HepG2 (cell line): ENCODE data around the gene ULK4. TPM values are rescaled to one million over a fixed set of nuclear protein-coding genes. Genes with fewer than 3 reads are reported as not detected.

ENCODE experiments used
- BCL6 ChIP-seq: IDR thresholded peaks from 2 replicates; pipeline ENCODE4 v1.6.1; 2016; ENCODE audit warnings: missing genetic modification reagents, missing compliant biosample characterization
- EP300 ChIP-seq, 3 experiments: sonication (generic) in 1 of 3; formaldehyde crosslinking in 1 of 3; IDR thresholded peaks; 2 replicates each; pipeline versions ENCODE4 v1.5.1 to v1.6.1; 2011 to 2020; ENCODE audit warnings: low read depth in 2 of 3, low read length in 2 of 3, borderline replicate concordance in 1 of 3, improper control_type of control experiment in 1 of 3, mild to moderate bottlenecking in 1 of 3, missing genetic modification reagents in 1 of 3, moderate library complexity in 1 of 3
- ERF ChIP-seq: IDR thresholded peaks from 2 replicates; pipeline ENCODE4 v1.6.1; 2018; ENCODE audit warnings: missing biosample characterization, missing genetic modification reagents
- FLYWCH1 ChIP-seq: sonication (generic); formaldehyde crosslinking; IDR thresholded peaks from 2 replicates; pipeline ENCODE4 v1.8.1; 2023; ENCODE audit warnings: mild to moderate bottlenecking, missing genetic modification reagents
- MTF2 ChIP-seq: sonication (generic); formaldehyde crosslinking; IDR thresholded peaks from 2 replicates; pipeline ENCODE4 v1.5.0; 2020; ENCODE audit warnings: missing genetic modification reagents, borderline replicate concordance
- RARA ChIP-seq: IDR thresholded peaks from 2 replicates; pipeline ENCODE4 v1.6.1; 2016; ENCODE audit warnings: missing genetic modification reagents, missing compliant biosample characterization
- RELA ChIP-seq: sonication (generic); formaldehyde crosslinking; IDR thresholded peaks from 2 replicates; pipeline ENCODE4 v1.4.0; 2020; ENCODE audit warnings: missing genetic modification reagents
- SATB2 ChIP-seq: sonication (generic); formaldehyde crosslinking; IDR thresholded peaks from 2 replicates; pipeline ENCODE4 v1.5.0; 2020; ENCODE audit warnings: missing genetic modification reagents
- SMAD9 ChIP-seq: sonication (generic); formaldehyde crosslinking; IDR thresholded peaks from 2 replicates; pipeline ENCODE4 v1.5.1; 2020; ENCODE audit warnings: mild to moderate bottlenecking, missing genetic modification reagents
- TBP ChIP-seq: sonication (generic); formaldehyde crosslinking; IDR thresholded peaks from 2 replicates; pipeline ENCODE4 v1.5.0; 2020; ENCODE audit warnings: missing genetic modification reagents
- TERF1 ChIP-seq: sonication (generic); formaldehyde crosslinking; IDR thresholded peaks from 2 replicates; pipeline ENCODE4 v1.8.0; 2022; ENCODE audit warnings: mild to moderate bottlenecking, missing genetic modification reagents, moderate library complexity
- TFAP4 ChIP-seq: sonication (generic); IDR thresholded peaks from 2 replicates; pipeline ENCODE4 v1.6.1; 2016; ENCODE audit warnings: low read depth, borderline replicate concordance
- THAP11 ChIP-seq: IDR thresholded peaks from 2 replicates; pipeline ENCODE4 v1.6.1; 2016; ENCODE audit warnings: missing biosample characterization, missing genetic modification reagents
- ZFP90 ChIP-seq: sonication (generic); formaldehyde crosslinking; IDR thresholded peaks from 2 replicates; pipeline ENCODE4 v1.8.0; 2022; ENCODE audit warnings: missing genetic modification reagents, mild to moderate bottlenecking, inconsistent platforms, borderline replicate concordance
- ZFY ChIP-seq: sonication (generic); formaldehyde crosslinking; IDR thresholded peaks from 2 replicates; pipeline ENCODE4 v1.4.0; 2020; ENCODE audit warnings: missing genetic modification reagents
- ZFYVE20 ChIP-seq: sonication (generic); formaldehyde crosslinking; IDR thresholded peaks from 2 replicates; pipeline ENCODE4 v1.8.0; 2023; ENCODE audit warnings: low read depth, mild to moderate bottlenecking, moderate library complexity, missing genetic modification reagents, borderline replicate concordance
- ZNF12 ChIP-seq: sonication (generic); formaldehyde crosslinking; IDR thresholded peaks from 2 replicates; pipeline ENCODE4 v1.5.0; 2020; ENCODE audit warnings: missing genetic modification reagents
- ZNF430 ChIP-seq: sonication (generic); formaldehyde crosslinking; IDR thresholded peaks from 2 replicates; pipeline ENCODE4 v1.9.0; 2021; ENCODE audit warnings: mild to moderate bottlenecking, missing genetic modification reagents
- ZNF510 ChIP-seq: sonication (generic); formaldehyde crosslinking; IDR thresholded peaks from 2 replicates; pipeline ENCODE4 v1.4.0; 2020; ENCODE audit warnings: low read depth, mild to moderate bottlenecking, missing genetic modification reagents
- ZNF574 ChIP-seq: sonication (generic); formaldehyde crosslinking; IDR thresholded peaks from 2 replicates; pipeline ENCODE4 v1.4.0; 2020; ENCODE audit warnings: missing genetic modification reagents
- ZNF577 ChIP-seq: sonication (generic); formaldehyde crosslinking; IDR thresholded peaks from 2 replicates; pipeline ENCODE4 v1.4.0; 2020; ENCODE audit warnings: mild to moderate bottlenecking, low read depth, missing genetic modification reagents, borderline replicate concordance
- ZNF776 ChIP-seq: sonication (generic); formaldehyde crosslinking; IDR thresholded peaks from 2 replicates; pipeline ENCODE4 v1.4.0; 2020; ENCODE audit warnings: mild to moderate bottlenecking, missing genetic modification reagents
- polyA plus RNA-seq, 8 experiments: library from polyadenylated mRNA; depleted of rRNA in 3 of 8; stranded (reverse) in 7 of 8; unstranded in 1 of 8; fragments of >200 nt; fragmentation: Illumina TruSeq in 4 of 8; extraction: Trizol in 4 of 8; gene quantifications; 2 replicates each; pipeline versions ENCODE4 v1.2.1 to v1.2.3, GENCODE V29; 2011 to 2016; ENCODE audit warnings: low read depth in 4 of 8, missing spikeins in 1 of 8, mixed read lengths in 1 of 8; ENCODE audit not compliant: insufficient read depth in 1 of 8
- total RNA-seq, 5 experiments: library from RNA; depleted of rRNA; stranded (reverse); fragments of >200 nt; fragmentation: Illumina TruSeq; extraction: Trizol; gene quantifications; 2 replicates each; pipeline ENCODE4 v1.2.3, GENCODE V29; 2016; ENCODE audit warnings: low read depth in 1 of 5
- TF ChIP-seq, protein P1 (sequence below): sonication (generic); formaldehyde crosslinking; IDR thresholded peaks from 2 replicates; pipeline ENCODE4 v1.5.1; 2020; ENCODE audit warnings: missing genetic modification reagents, mild to moderate bottlenecking, borderline replicate concordance
- TF ChIP-seq, protein P2 (sequence below): sonication (generic); formaldehyde crosslinking; IDR thresholded peaks from 2 replicates; pipeline ENCODE4 v1.4.0; 2020; ENCODE audit warnings: missing genetic modification reagents
- TF ChIP-seq, protein P3 (sequence below): sonication (generic); formaldehyde crosslinking; IDR thresholded peaks from 2 replicates; pipeline ENCODE4 v1.4.0; 2020; ENCODE audit warnings: mild to moderate bottlenecking, missing genetic modification reagents

ULK4 gene
- total and polyA plus RNA-seq, 2 of the 13 experiments (the other 11 are each of a cell fraction or from before 2014, with no cell fraction given): 6.7 to 11.8 TPM

- TF ChIP-seq TERF1: no peak
- TF ChIP-seq ZNF776 (CRISPR knock-in tag): no peak
- no peak for TF ChIP-seq SATB2 (CRISPR knock-in tag)
- TF ChIP-seq, protein P1, sequence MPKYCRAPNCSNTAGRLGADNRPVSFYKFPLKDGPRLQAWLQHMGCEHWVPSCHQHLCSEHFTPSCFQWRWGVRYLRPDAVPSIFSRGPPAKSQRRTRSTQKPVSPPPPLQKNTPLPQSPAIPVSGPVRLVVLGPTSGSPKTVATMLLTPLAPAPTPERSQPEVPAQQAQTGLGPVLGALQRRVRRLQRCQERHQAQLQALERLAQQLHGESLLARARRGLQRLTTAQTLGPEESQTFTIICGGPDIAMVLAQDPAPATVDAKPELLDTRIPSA (CRISPR knock-in tag): no peak
- no peak for TF ChIP-seq ZNF430 (CRISPR knock-in tag)
- TF ChIP-seq SMAD9 (CRISPR knock-in tag): no peak
- no peak for TF ChIP-seq ZNF577 (CRISPR knock-in tag)
- 0 out of 2 replicates have a peak, but pooled peaks have one; percentile 29 for TF ChIP-seq FLYWCH1
- TF ChIP-seq ERF: no peak
- no peak for TF ChIP-seq ZNF510 (CRISPR knock-in tag)
- TF ChIP-seq RELA (CRISPR knock-in tag): no peak
- 0 out of 2 replicates have a peak, but pooled peaks have one; percentile 13 for TF ChIP-seq RARA
- TF ChIP-seq ZFP90 (CRISPR knock-in tag): no peak
- TF ChIP-seq TFAP4: peak; percentile 15; the same call in 1 of the 2 replicates
- TF ChIP-seq THAP11 (CRISPR knock-in tag): no peak
- no peak for TF ChIP-seq BCL6
- TF ChIP-seq ZFY (CRISPR knock-in tag): no peak
- TF ChIP-seq EP300 (IDR thresholded peaks at IDR 0.05; ENCODE audit: low read depth in 2 of 2, low read length in 2 of 2): no peak
- TF ChIP-seq EP300 (CRISPR knock-in tag; IDR thresholded peaks at IDR 0.05; ENCODE audit: borderline replicate concordance): no peak
- no peak for TF ChIP-seq TBP (CRISPR knock-in tag)
- TF ChIP-seq, protein P2, sequence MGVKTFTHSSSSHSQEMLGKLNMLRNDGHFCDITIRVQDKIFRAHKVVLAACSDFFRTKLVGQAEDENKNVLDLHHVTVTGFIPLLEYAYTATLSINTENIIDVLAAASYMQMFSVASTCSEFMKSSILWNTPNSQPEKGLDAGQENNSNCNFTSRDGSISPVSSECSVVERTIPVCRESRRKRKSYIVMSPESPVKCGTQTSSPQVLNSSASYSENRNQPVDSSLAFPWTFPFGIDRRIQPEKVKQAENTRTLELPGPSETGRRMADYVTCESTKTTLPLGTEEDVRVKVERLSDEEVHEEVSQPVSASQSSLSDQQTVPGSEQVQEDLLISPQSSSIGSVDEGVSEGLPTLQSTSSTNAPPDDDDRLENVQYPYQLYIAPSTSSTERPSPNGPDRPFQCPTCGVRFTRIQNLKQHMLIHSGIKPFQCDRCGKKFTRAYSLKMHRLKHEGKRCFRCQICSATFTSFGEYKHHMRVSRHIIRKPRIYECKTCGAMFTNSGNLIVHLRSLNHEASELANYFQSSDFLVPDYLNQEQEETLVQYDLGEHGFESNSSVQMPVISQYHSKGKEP (CRISPR knock-in tag): no peak
- TF ChIP-seq, protein P3, sequence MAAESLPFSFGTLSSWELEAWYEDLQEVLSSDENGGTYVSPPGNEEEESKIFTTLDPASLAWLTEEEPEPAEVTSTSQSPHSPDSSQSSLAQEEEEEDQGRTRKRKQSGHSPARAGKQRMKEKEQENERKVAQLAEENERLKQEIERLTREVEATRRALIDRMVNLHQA (CRISPR knock-in tag): no peak
- TF ChIP-seq ZNF574 (CRISPR knock-in tag): no peak
- no peak for TF ChIP-seq ZNF12
- no peak for TF ChIP-seq MTF2 (CRISPR knock-in tag)
- TF ChIP-seq ZFYVE20: no peak
These were observed 609.4 kb downstream of the ULK4 start (continued) for GRCh38 chr3:41352510-41352909.
